ENCODE results near the gene EFEMP2. TPM values are rescaled to one million over a fixed set of nuclear protein-coding genes. Genes with fewer than 3 reads are reported as not detected.

Gene EFEMP2
- polyA plus RNA-seq, 1 donor (not counting 4 experiments of a cell fraction or from before 2014, with no cell fraction given): 4.8 TPM

DNA sequence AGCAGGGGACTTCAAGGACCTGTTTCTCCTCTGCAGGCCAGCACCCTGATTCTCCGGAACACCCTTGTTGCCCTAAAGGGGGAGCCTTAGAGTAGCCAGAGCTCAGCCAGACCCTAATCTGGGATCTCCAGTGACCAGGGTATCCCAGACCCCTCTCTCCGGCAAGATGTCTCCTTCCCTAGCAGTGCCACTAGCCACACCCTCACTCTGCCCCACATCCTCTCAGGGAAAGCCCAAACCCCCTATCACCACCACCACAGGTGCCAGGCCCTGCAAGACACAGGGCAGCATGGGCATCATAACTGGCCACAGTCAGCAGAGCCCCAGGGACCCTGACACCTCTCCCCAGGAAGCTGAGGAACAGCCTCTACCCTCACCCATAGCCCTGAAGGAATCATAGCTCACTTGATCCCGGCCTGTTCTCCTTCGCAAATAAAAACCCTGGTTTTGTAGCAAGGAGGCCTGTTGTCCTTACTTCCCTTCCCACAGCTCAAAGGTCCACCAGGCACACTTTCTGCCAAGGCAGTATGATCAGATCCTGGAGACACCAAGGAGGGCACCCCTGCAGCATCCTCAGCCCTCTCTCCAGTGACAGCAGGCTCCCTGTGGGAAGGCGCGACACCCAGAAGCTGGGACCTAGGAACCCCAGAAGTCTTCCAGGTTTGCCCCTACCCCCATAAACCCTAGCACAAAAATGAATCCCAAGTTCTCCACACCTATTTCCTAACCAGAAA, 19.2 kb downstream of the EFEMP2 start:
- Histone ChIP-seq H3K4me1 (ENCODE audit: control insufficient read depth, extremely low read depth, insufficient read depth, low read length) (peaks cover 14% of the 10 kb centered on the region), H4K20me1 (ENCODE audit: control insufficient read depth, extremely low read depth, insufficient read depth, low read length) (peaks cover 50% of the 10 kb centered on the region), H3K4me3 (ENCODE audit: control insufficient read depth in 2 of 3, extremely low read depth in 1 of 3, insufficient read depth in 2 of 3, low read depth in 1 of 3, low read length in 3 of 3) (no peak overlapping the region), H2AFZ (ENCODE audit: control insufficient read depth, low read length) (no peak overlapping the region), H3K36me3 (ENCODE audit: control insufficient read depth in 2 of 2, extremely low read depth in 1 of 2, insufficient read depth in 2 of 2, low read length in 2 of 2) (peaks cover 35 to 46% of the 10 kb centered on the region in 2 experiments), H3K9me1 (ENCODE audit: control insufficient read depth, extremely low read depth, insufficient read depth, low read length) (peaks cover 7% of the 10 kb centered on the region), H3K27ac (ENCODE audit: control insufficient read depth, insufficient read depth, low read length) (no peak overlapping the region), H3K9me3 (ENCODE audit: control insufficient read depth, low read depth, low read length) (no peaks in the 10 kb centered on the region), H3K79me2 (ENCODE audit: control insufficient read depth, insufficient read depth, low read length) (peaks cover 44% of the 10 kb centered on the region), H3K9ac (ENCODE audit: control insufficient read depth, extremely low read depth, insufficient read depth, low read length) (no peak overlapping the region), H3K4me2 (ENCODE audit: control insufficient read depth, extremely low read depth, insufficient read depth, low read depth, low read length) (no peak overlapping the region), H3K27me3 (ENCODE audit: control insufficient read depth, extremely low read depth, insufficient read depth, low read length) (no peaks in the 10 kb centered on the region)
- TF ChIP-seq EZH2 (IDR thresholded peaks at IDR 0.05; ENCODE audit: low read length): no peak
- TF ChIP-seq, protein P1, sequence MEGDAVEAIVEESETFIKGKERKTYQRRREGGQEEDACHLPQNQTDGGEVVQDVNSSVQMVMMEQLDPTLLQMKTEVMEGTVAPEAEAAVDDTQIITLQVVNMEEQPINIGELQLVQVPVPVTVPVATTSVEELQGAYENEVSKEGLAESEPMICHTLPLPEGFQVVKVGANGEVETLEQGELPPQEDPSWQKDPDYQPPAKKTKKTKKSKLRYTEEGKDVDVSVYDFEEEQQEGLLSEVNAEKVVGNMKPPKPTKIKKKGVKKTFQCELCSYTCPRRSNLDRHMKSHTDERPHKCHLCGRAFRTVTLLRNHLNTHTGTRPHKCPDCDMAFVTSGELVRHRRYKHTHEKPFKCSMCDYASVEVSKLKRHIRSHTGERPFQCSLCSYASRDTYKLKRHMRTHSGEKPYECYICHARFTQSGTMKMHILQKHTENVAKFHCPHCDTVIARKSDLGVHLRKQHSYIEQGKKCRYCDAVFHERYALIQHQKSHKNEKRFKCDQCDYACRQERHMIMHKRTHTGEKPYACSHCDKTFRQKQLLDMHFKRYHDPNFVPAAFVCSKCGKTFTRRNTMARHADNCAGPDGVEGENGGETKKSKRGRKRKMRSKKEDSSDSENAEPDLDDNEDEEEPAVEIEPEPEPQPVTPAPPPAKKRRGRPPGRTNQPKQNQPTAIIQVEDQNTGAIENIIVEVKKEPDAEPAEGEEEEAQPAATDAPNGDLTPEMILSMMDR (optimal IDR thresholded peaks at IDR 0.05 in 1 of 3, IDR thresholded peaks at IDR 0.05 in 1 of 3, conservative IDR thresholded peaks at IDR 0.05 in 1 of 3; ENCODE audit: extremely low read depth in 1 of 3, insufficient read depth in 2 of 3, low read length in 3 of 3): peak; percentile 7 to 15 (median 8)
- dilution Hi-C loops (cut with MboI; ENCODE audit: extremely low pct_ligation_motif_present, low sequenced_read_pairs): no loop called here
- no peak for DNase-seq (ENCODE audit: low read depth, low spot score)
- FAIRE-seq: no peak

DNA sequence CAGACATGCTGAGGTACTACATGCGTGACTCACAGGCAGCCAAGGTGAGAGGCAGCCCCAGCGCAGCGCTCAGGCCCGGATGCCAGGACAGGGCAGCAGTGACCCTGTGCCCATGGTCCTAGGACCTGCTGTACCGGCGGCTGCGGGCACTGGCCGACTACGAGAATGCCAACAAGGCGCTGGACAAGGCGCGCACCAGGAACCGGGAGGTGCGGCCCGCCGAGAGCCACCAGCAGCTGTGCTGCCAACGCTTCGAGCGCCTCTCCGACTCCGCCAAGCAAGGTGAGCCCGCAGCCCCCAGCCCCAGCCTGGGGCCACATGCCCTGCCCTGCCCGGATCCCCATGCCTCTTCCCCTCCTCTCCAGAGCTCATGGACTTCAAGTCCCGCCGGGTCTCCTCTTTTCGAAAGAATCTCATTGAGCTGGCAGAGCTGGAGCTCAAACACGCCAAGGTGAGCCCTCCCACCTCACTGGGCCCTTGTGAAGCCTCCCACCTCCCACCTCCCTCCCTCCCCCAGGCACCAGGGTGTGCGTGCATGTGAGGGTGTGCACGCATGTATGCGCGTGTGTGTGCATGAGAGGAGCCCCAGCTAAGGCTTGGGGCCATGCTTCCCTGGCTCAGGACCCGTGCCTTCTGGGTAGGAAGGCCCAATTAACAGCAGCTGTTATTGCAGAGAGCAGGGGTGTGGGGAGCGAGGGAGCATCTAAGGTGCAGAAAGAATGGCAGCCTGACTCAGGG, 19.9 kb downstream of the EFEMP2 start:
- TF ChIP-seq, protein P1 (optimal IDR thresholded peaks at IDR 0.05 in 1 of 3, IDR thresholded peaks at IDR 0.05 in 1 of 3, conservative IDR thresholded peaks at IDR 0.05 in 1 of 3; ENCODE audit: extremely low read depth in 1 of 3, insufficient read depth in 2 of 3, low read length in 3 of 3): no peak
- no peak for TF ChIP-seq EZH2 (IDR thresholded peaks at IDR 0.05; ENCODE audit: low read length)
- peaks cover 14% of the 10 kb centered on the region for H3K4me1 ChIP-seq (ENCODE audit: control insufficient read depth, extremely low read depth, insufficient read depth, low read length)
- H2AFZ ChIP-seq (ENCODE audit: control insufficient read depth, low read length): no peak overlapping the region
- no peak overlapping the region for H3K27ac ChIP-seq (ENCODE audit: control insufficient read depth, insufficient read depth, low read length)
- peaks cover 50% of the 10 kb centered on the region for H4K20me1 ChIP-seq (ENCODE audit: control insufficient read depth, extremely low read depth, insufficient read depth, low read length)
- no peaks in the 10 kb centered on the region for H3K27me3 ChIP-seq (ENCODE audit: control insufficient read depth, extremely low read depth, insufficient read depth, low read length)
- no peak overlapping the region for H3K4me3 ChIP-seq (ENCODE audit: control insufficient read depth in 2 of 3, extremely low read depth in 1 of 3, insufficient read depth in 2 of 3, low read depth in 1 of 3, low read length in 3 of 3)
- no peak overlapping the region for H3K4me2 ChIP-seq (ENCODE audit: control insufficient read depth, extremely low read depth, insufficient read depth, low read depth, low read length)
- H3K79me2 ChIP-seq (ENCODE audit: control insufficient read depth, insufficient read depth, low read length): peaks cover 41% of the 10 kb centered on the region
- H3K36me3 ChIP-seq (ENCODE audit: control insufficient read depth in 2 of 2, extremely low read depth in 1 of 2, insufficient read depth in 2 of 2, low read length in 2 of 2): peaks cover 35 to 46% of the 10 kb centered on the region in 2 experiments
- no peaks in the 10 kb centered on the region for H3K9me3 ChIP-seq (ENCODE audit: control insufficient read depth, low read depth, low read length)
- H3K9ac ChIP-seq (ENCODE audit: control insufficient read depth, extremely low read depth, insufficient read depth, low read length): no peak overlapping the region
- H3K9me1 ChIP-seq (ENCODE audit: control insufficient read depth, extremely low read depth, insufficient read depth, low read length): peaks cover 7% of the 10 kb centered on the region
- DNase-seq (ENCODE audit: low read depth, low spot score): no peak
- FAIRE-seq: no peak
- dilution Hi-C loops (cut with MboI; ENCODE audit: extremely low pct_ligation_motif_present, low sequenced_read_pairs): no loop called here

All from keratinocyte (primary cell).